ENCODE data around the gene IL4I1.
A peak's percentile ranks its signal among the peaks of the same experiment; 100 is the strongest.

Gene IL4I1

GRCh38 chr19:49923055-49924003, 26.6 kb upstream of the IL4I1 start:
- DNase-seq, result no peak

- DNase-seq, result no peak
Observed at GRCh38 chr19:49921871-49922795, 25.4 kb upstream of the IL4I1 start.

GRCh38 chr19:49920624-49921363, 24.1 kb upstream of the IL4I1 start:
- DNase-seq, result no peak

GRCh38 chr19:49918089-49918488, 21.4 kb upstream of the IL4I1 start:
- DNase-seq, result no peak

- peak; percentile 22 for DNase-seq
Observed at GRCh38 chr19:49916839-49917733, 20.4 kb upstream of the IL4I1 start.

- DNase-seq, result no peak
Observed at GRCh38 chr19:49915271-49915670, 18.6 kb upstream of the IL4I1 start.

- no peak for DNase-seq
Observed at GRCh38 chr19:49913720-49914119, 17.0 kb upstream of the IL4I1 start.

GRCh38 chr19:49912965-49913685, 16.4 kb upstream of the IL4I1 start:
- DNase-seq, result no peak

- peak; percentile 68 for DNase-seq
Observed at GRCh38 chr19:49911381-49912145, 14.9 kb upstream of the IL4I1 start.

GRCh38 chr19:49910179-49910578, 13.5 kb upstream of the IL4I1 start:
- DNase-seq, result no peak

- no peak for DNase-seq
Observed at GRCh38 chr19:49908480-49909420, 12.1 kb upstream of the IL4I1 start.

- DNase-seq, result no peak
Observed at GRCh38 chr19:49907745-49908446, 11.2 kb upstream of the IL4I1 start.

- DNase-seq, result no peak
Observed at GRCh38 chr19:49906879-49907564, 10.3 kb upstream of the IL4I1 start.

- no peak for DNase-seq
Observed at GRCh38 chr19:49904136-49904535, 7.4 kb upstream of the IL4I1 start.

- DNase-seq, result no peak
Observed at GRCh38 chr19:49895566-49896297, 955 bp downstream of the IL4I1 start.

- no peak for DNase-seq
Observed at GRCh38 chr19:49894879-49895565, 1.7 kb downstream of the IL4I1 start.

Data from GF-D8 (cell line).